Astrocyte of the hippocampus (primary cell): ENCODE data around the gene NPTN.
A peak's percentile ranks its signal among the peaks of the same experiment; 100 is the strongest.

Source experiments
- DNase-seq: peaks from one replicate; pipeline ENCODE4 v3.0.0; 2011; ENCODE audit warnings: low read depth, low spot score

Gene NPTN

GRCh38 chr15:73631915-73632669 is 1.1 kb downstream of the NPTN start:
- peak; percentile 74 for DNase-seq

DNA sequence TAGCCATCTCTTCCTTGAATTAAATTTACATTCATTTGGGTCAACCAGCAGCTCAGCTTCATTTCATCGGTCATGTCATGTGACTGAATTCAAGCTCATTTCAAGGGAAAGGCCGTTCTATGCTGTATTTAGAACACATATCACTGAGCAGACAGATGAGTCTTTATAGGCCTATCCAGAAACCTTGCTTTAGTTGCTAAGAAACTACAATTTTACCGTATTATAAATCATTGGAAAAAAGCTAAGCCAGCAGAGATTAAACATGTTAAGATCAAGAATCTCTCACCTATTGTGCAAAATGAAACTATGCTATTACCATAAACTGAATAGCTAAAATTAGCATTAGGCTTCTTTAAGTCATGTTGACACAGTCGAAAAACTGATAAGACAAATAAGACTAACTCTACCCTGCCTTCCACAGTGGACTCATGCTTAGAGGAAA is 2.2 kb downstream of the NPTN start:
- no peak for DNase-seq

DNA sequence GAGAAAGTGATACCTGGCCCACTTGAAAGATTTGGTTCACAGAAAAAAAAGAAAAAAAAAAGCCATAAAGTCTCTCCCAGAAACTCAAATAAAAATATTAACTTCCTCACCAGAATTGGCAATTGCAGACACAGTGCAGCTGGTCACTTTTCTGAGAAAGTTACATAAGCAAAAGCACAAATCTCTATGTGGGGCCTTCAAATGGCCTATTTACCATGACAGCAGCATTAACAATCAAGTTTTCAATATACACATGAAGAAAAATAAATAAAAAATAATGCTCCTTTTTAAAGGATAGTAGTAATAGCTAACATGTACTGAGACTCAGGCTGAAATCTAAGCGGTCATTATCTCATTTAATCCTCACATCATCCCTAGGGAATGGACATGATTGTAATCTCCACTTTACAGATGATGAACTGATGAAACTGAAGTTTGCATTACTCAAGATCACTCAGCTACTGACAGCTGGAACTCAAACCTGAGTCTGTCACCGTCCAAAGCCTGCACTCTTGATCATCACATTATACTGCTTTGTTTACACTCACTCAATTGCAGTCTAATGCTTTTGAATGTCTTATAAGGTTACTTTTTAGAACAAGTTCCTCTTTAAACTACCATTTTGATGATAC is 3.3 kb downstream of the NPTN start:
- no peak for DNase-seq

GRCh38 chr15:73628976-73629797 is 4.0 kb downstream of the NPTN start:
- DNase-seq = no peak

GRCh38 chr15:73628102-73628501 is 5.1 kb downstream of the NPTN start:
- DNase-seq = no peak

- DNase-seq = no peak
Observed at GRCh38 chr15:73626072-73626471, 7.1 kb downstream of the NPTN start.

GRCh38 chr15:73624530-73624929 is 8.7 kb downstream of the NPTN start:
- DNase-seq = no peak

DNA sequence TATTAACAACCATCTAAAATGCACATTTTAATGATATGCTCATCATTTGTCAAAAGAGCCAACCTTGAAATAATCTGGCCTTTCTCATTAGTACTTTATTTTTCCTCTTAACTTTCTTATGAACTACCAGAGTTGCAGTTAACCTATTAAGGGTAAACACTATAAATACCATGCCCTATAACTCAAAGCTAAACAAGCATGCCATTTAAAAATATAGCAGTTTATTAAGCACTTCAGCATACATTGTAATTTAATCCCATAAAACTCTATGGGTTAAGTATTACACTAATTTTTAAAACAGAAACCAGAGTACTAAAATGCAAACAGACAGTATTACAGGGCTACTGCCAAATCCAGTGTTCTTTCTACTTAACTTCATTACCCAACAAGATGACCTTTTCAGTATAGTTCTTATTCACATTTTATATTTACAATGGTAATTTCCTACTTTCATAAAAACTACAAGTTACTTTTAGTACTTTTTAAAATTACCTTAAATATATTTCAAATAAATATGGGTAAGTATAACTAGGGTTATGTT is 11.8 kb downstream of the NPTN start:
- DNase-seq = no peak

DNA sequence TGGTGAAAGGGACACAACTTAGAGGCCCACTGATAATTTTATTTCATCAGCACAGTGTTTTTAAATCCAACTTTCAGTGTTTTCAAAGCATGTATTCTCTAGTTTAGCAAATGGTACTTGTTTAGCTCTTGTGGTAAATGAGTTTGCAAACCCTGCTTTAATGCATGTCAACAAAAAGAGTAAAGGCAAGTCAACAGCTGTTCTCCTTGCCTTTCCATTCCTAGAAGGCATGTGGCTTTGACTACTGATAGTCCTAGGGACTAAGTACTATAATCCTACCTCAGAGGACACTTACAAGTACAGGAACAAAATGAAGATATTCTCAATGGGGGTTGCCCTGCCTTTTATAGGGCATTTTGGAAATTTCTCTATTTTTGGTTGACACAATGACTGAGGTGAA is 13.1 kb downstream of the NPTN start:
- DNase-seq = no peak

DNA sequence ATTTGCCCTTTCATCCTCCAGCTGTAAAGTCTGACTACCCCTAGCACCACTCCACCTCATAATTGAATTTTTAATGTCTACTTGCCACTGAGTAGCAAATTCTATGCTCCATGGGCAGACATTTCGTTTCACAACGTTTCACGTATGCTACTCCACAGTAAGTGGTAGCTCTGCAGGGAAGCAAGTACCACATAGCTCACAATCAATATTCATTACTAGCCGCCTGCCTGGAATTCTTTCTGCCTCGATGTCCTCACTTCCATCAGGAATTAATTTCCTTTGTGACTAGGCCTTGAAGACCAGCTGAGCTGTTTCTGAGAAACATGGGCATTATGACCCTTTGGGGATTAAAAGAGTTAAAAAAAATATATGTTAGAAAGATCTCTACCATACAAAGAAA is 15.3 kb downstream of the NPTN start:
- DNase-seq = no peak

GRCh38 chr15:73617301-73617831 is 15.8 kb downstream of the NPTN start:
- peak; percentile 29 for DNase-seq

DNA sequence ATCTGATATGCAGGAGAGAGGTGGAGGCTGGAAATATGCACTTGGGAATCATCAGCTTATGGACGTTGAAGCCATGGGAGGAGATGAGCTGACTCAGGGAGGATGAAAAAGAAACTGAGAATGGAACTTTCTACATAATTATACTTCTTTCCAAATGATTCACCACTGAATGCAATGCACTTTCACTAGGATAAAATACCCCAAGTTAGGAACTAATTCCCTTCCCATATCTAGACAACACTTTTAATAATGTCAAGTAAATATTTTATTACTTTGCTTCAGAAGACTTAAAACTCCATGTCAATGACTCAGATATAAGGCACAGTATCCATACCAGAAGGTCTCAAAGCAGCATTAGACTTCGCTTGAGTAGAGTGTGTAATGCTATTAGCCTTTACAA is 24.2 kb downstream of the NPTN start:
- peak; percentile 37 for DNase-seq

- no peak for DNase-seq
Observed at GRCh38 chr15:73608475-73608874, 24.7 kb downstream of the NPTN start.

GRCh38 chr15:73607843-73608242 is 25.3 kb downstream of the NPTN start:
- DNase-seq = no peak

DNA sequence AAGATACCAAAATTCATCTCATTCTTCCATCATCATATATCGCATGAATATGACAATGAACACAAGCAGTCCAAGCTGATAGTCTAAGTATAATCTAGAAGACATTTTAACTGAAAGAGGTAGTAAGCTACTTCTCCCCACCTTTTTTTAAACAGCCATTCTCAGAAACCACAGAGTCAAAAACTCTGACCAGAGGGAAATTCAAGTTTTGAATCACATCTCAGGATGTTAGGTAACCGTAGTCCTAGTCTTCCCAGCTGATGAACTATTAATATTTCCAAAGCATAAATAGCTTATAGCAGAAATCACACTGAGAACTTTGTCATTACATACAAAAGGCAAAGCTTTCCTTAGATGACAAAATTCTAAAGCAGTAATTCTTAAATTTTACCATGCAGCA is 25.8 kb downstream of the NPTN start:
- no peak for DNase-seq

GRCh38 chr15:73605759-73606436 is 27.3 kb downstream of the NPTN start:
- DNase-seq = no peak

DNA sequence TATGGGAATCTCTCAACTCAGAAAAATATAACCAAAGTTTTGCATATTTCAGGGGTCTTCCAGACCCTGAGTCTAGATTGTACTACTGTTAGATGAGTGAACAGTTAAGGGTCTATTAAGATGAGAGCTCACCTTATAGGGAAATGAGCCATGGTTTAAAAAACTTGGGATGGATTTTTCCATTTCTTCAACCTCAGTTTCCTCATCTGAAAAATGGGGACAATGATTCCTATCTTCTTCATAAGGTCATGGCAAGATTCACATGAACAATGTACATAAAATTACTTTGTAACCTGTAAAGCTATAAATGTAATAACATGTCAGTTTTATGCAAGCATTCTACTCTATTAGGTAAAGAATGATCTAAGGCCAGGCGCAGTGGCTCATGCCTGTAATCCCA is 28.7 kb downstream of the NPTN start:
- DNase-seq = no peak

- DNase-seq = no peak
Observed at GRCh38 chr15:73602992-73603391, 30.2 kb downstream of the NPTN start.

GRCh38 chr15:73602446-73602843 is 30.7 kb downstream of the NPTN start:
- DNase-seq = no peak

GRCh38 chr15:73601451-73602445 is 31.4 kb downstream of the NPTN start:
- DNase-seq = peak; percentile 63
